MCF 10A (cell line): ENCODE data around the gene GJA3. TPM values are rescaled to one million over a fixed set of nuclear protein-coding genes. Genes with fewer than 3 reads are reported as not detected.

Source experiments
- BruUV-seq: library from RNA; stranded (reverse); fragments of 400-500 nt; replicated peaks from 2 replicates; lab custom pipeline; 2021; lab: Mats Ljungman, UMichigan
- CTCF ChIA-PET: fragments of 300-600 bp; sonication (Branson Sonifier 250); formaldehyde crosslinking; extraction: SDS; loops from one replicate; lab custom pipeline; 2021; ENCODE audit warnings: antibody characterized with exemption, inconsistent platforms; lab: Yijun Ruan, JAX
- POLR2A ChIA-PET: fragments of 300-600, 350-650 bp; sonication (Branson Sonifier 250); formaldehyde crosslinking; extraction: SDS; loops from one replicate; lab custom pipeline; 2020; ENCODE audit warnings: antibody characterized with exemption, inconsistent platforms; lab: Yijun Ruan, JAX
- DNase-seq: peaks from one replicate; pipeline ENCODE4 v3.0.0-alpha.2; 2018; ENCODE audit not compliant: unreplicated experiment
- H3K27ac Mint-ChIP-seq: one replicate; pipeline ENCODE4 v1.8.0; 2022; ENCODE audit warnings: mild to moderate bottlenecking, low read depth, mixed read lengths; ENCODE audit not compliant: unreplicated experiment
- H3K27me3 Mint-ChIP-seq: one replicate; pipeline ENCODE4 v1.8.0; 2022; ENCODE audit warnings: mixed read lengths; ENCODE audit not compliant: insufficient read depth, unreplicated experiment
- H3K36me3 Mint-ChIP-seq: one replicate; pipeline ENCODE4 v1.8.0; 2022; ENCODE audit warnings: mild to moderate bottlenecking, moderate library complexity, mixed read lengths; ENCODE audit not compliant: insufficient read depth, unreplicated experiment
- H3K4me1 Mint-ChIP-seq: one replicate; pipeline ENCODE4 v1.8.0; 2022; ENCODE audit warnings: mixed read lengths; ENCODE audit not compliant: insufficient read depth, unreplicated experiment
- H3K4me3 Mint-ChIP-seq: one replicate; pipeline ENCODE4 v1.8.0; 2022; ENCODE audit warnings: mild to moderate bottlenecking, moderate library complexity, mixed read lengths; ENCODE audit not compliant: unreplicated experiment
- H3K9me3 Mint-ChIP-seq: one replicate; pipeline ENCODE4 v1.8.0; 2022; ENCODE audit warnings: mixed read lengths; ENCODE audit not compliant: unreplicated experiment
- CTCF ChIP-seq: fragments of 200-600 bp; IDR thresholded peaks from one replicate; pipeline ENCODE4 v1.8.0; 2022; ENCODE audit warnings: antibody characterized with exemption, mild to moderate bottlenecking; ENCODE audit not compliant: unreplicated experiment
- intact Hi-C: fragments of 100-400 bp; cut with micrococcal nuclease; formaldehyde crosslinking; loops from 2 replicates; pipeline ENCODE4 v1.14.1; 2022
- total RNA-seq: library from RNA; stranded (reverse); gene quantifications from 2 replicates; pipeline ENCODE4 v1.2.3, GENCODE V29; 2022

The GJA3 gene
- total RNA-seq, 1 experiment from 2014 or later: 4.7 TPM

GRCh38 chr13:20190076-20190475 lies 29.2 kb upstream of the GJA3 start:
- intact Hi-C loops: loop anchor here (5.0 kb wide), 1 partner anchor 1287 kb away; no protein-coding TSS in a partner anchor
- no peaks in the 10 kb centered on the region for H3K27me3 Mint-ChIP-seq
- POLR2A ChIA-PET: interaction anchor here (0.7 to 1.7 kb wide), 5 partner anchors 10 to 275 kb away, joined by 3 to 5 read pairs (median 5); no protein-coding TSS in a partner anchor
- no peaks in the 10 kb centered on the region for H3K36me3 Mint-ChIP-seq
- BruUV-seq: no TSS peak
- peaks cover 21% of the 10 kb centered on the region for H3K4me1 Mint-ChIP-seq
- H3K9me3 Mint-ChIP-seq: no peaks in the 10 kb centered on the region
- no peak for TF ChIP-seq CTCF
- H3K27ac Mint-ChIP-seq: no peak overlapping the region
- H3K4me3 Mint-ChIP-seq: no peak overlapping the region
- CTCF ChIA-PET: interaction anchor here (0.9 to 1.3 kb wide), 6 partner anchors 8 to 734 kb away, joined by 3 to 9 read pairs (median 3); no protein-coding TSS in a partner anchor
- DNase-seq: no peak

- Mint-ChIP-seq H3K9me3 (no peaks in the 10 kb centered on the region), H3K27ac (no peak overlapping the region), H3K36me3 (no peaks in the 10 kb centered on the region), H3K4me3 (no peak overlapping the region), H3K4me1 (peaks cover 17% of the 10 kb centered on the region), H3K27me3 (no peaks in the 10 kb centered on the region)
- no TSS peak for BruUV-seq
- intact Hi-C loops: no loop called here
- no peak for TF ChIP-seq CTCF
- ChIA-PET CTCF (interaction anchor here (0.6 to 1.0 kb wide), 4 partner anchors 306 to 815 kb away, joined by 3 to 5 read pairs (median 3); no protein-coding TSS in a partner anchor), POLR2A (no interaction called here)
- no peak for DNase-seq
Observed at GRCh38 chr13:20188667-20189553, 28.1 kb upstream of the GJA3 start.

- intact Hi-C loops: no loop called here
- Mint-ChIP-seq H3K27ac (no peak overlapping the region), H3K9me3 (no peaks in the 10 kb centered on the region), H3K36me3 (peaks cover 6% of the 10 kb centered on the region), H3K27me3 (no peaks in the 10 kb centered on the region), H3K4me3 (no peak overlapping the region), H3K4me1 (peaks cover 17% of the 10 kb centered on the region)
- BruUV-seq: no TSS peak
- TF ChIP-seq CTCF: no peak
- ChIA-PET CTCF (interaction anchor here (0.7 to 3.1 kb wide), 3 partner anchors 8 to 107 kb away, joined by 3 to 8 read pairs (median 3); no protein-coding TSS in a partner anchor), POLR2A (no interaction called here)
- DNase-seq: no peak
Observed at GRCh38 chr13:20186771-20187170, 25.9 kb upstream of the GJA3 start.
